ENCODE results near the gene CPT2.
"Not testable (repeated sequence)": the region's sequence is repeated elsewhere in the genome, so short reads cannot be mapped to it uniquely, and the experiment has no call there.

CPT2 gene

DNA sequence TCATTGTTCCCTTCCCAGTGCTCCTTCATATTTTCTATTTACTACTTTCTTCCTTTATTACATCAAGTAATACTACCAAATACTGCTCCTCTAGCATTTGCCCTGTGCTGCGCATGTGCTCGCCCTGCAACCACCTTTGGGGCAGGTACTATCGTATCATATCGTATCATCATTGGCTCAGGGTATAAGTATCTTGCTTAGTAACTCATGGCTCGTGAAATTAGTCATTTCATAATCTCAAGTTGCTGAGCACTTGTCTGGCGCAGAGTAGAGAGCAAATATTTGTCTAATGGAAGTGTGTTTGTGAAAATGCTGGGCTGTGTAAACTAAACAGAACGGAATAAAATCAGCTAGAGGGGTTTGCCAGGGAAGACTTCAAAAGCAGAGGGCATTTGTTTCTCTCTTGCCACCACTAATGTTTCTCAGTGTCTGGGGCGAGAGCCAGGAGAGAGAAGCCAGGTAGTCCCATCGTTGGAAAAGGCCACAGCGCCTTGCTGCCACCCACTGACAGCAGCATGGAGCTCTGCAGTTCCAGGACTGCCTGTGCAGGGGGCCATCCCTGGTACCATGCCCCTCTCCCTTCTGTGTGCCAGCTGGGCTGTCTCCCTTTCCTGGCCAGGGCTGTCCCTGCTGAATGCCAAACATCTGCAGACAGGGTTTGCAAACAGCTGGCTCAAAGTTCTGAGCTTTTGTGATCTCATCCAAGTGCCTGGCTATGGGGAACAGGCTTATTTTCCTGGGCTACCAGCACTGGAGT lies 20.0 kb upstream of the CPT2 start:
- CTCF ChIA-PET, result interaction anchor here (1.2 to 2.1 kb wide), 2 partner anchors 9 to 11 kb away, joined by 5 to 6 read pairs; no protein-coding TSS in a partner anchor
- DNase-seq (ENCODE audit: extremely low spot score), result no peak
- POLR2A ChIA-PET, result no interaction called here
- TF ChIP-seq CTCF (IDR thresholded peaks at IDR 0.05; ENCODE audit: control extremely low read depth, extremely low read depth, low read depth, missing control alignments), result no peak

DNA sequence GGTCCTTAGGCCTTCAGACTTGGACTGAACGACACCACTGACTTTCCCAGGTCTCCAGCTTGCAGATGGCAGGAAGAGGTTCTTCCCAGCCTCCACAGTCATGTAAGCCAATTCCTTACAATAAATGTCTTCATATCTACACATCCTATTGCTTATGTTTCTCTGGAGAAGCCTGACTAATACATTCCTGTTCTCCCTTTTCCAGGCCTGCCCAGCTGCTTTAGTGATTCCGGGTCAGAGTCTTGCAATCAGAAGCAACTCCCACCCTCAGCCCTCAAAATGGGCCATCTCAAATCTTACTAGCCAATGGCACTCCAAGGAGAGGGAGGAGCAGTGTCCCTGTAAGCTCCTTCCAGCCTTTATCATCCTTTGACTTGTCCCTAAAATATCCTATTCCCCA lies 16.4 kb upstream of the CPT2 start:
- CTCF ChIA-PET, result interaction anchor here (1.0 to 9.8 kb wide), 6 partner anchors 11 to 276 kb away, joined by 3 to 124 read pairs (median 4); partner anchors contain the start of gene CPT2
- DNase-seq (ENCODE audit: extremely low spot score), result no peak
- POLR2A ChIA-PET, result no interaction called here
- TF ChIP-seq CTCF (IDR thresholded peaks at IDR 0.05; ENCODE audit: control extremely low read depth, extremely low read depth, low read depth, missing control alignments), result no peak

- no peak for TF ChIP-seq CTCF (IDR thresholded peaks at IDR 0.05; ENCODE audit: control extremely low read depth, extremely low read depth, low read depth, missing control alignments)
- ChIA-PET CTCF (interaction anchor here (1.0 to 9.8 kb wide), 7 partner anchors 8 to 276 kb away, joined by 3 to 124 read pairs (median 5); partner anchors contain the start of gene CPT2), POLR2A (no interaction called here)
Observed at GRCh38 chr1:53180951-53181350, 15.7 kb upstream of the CPT2 start.

DNA sequence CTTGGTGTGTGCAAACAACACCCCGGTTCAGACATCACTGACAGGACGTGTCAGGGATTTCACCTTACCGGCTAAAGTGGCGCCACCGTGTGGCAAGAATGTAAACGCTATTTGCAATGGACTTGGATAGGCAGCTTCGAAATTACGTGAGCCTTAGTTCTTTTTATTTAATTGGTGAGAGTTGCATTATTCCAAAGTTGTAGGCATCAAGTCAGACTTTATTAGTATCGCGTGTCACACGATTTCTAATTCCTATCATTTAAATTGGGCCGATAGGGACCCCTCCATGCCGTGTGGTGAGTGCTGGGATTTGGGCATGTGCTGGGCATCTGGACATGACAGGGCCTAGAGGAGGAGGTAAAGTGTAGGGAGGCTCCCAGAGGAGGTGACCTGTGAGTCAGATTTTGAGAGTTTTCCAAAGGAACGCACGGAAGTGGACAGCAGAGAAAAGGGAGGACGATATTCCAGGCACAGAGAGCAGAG lies 14.5 kb upstream of the CPT2 start:
- TF ChIP-seq CTCF (IDR thresholded peaks at IDR 0.05; ENCODE audit: control extremely low read depth, extremely low read depth, low read depth, missing control alignments), result peak; percentile 90
- DNase-seq (ENCODE audit: extremely low spot score), result peak; percentile 78
- CTCF ChIA-PET, result interaction anchor here (0.7 to 9.8 kb wide), 13 partner anchors 10 to 464 kb away, joined by 3 to 124 read pairs (median 4); partner anchors contain the start of gene CPT2
- POLR2A ChIA-PET, result no interaction called here

More at GRCh38 chr1:53180951-53181350, 15.7 kb upstream of the CPT2 start:
- DNase-seq (ENCODE audit: extremely low spot score), result no peak

DNA sequence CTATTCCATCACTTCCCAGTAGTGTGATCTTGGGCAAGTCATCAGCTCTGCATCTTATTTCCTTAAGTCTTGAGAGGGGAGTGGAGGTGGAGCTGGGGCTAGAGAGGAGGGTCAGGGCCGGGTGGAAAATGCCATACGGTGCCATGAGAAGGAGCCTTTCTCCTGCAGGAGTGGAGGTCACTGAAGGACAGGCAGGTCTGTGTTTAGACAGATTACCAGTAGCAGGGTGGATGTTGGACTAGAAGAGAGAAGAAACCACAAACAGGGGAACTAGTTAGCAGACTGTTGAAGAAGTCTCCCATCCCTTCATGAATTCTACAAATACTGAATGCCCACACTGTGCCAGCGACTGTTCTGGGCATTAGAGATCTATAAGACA lies 13.9 kb upstream of the CPT2 start:
- TF ChIP-seq CTCF (IDR thresholded peaks at IDR 0.05; ENCODE audit: control extremely low read depth, extremely low read depth, low read depth, missing control alignments), result no peak
- ChIA-PET POLR2A (no interaction called here), CTCF (interaction anchor here (0.7 to 9.8 kb wide), 13 partner anchors 10 to 465 kb away, joined by 3 to 124 read pairs (median 4); partner anchors contain the start of gene CPT2)
- no peak for DNase-seq (ENCODE audit: extremely low spot score)

- ChIA-PET POLR2A (no interaction called here), CTCF (interaction anchor here (1.0 to 9.8 kb wide), 9 partner anchors 11 to 277 kb away, joined by 3 to 124 read pairs (median 4); partner anchors contain the start of gene CPT2)
- TF ChIP-seq CTCF (IDR thresholded peaks at IDR 0.05; ENCODE audit: control extremely low read depth, extremely low read depth, low read depth, missing control alignments), result no peak
- no peak for DNase-seq (ENCODE audit: extremely low spot score)
Observed at GRCh38 chr1:53183095-53183990, 13.3 kb upstream of the CPT2 start.

DNA sequence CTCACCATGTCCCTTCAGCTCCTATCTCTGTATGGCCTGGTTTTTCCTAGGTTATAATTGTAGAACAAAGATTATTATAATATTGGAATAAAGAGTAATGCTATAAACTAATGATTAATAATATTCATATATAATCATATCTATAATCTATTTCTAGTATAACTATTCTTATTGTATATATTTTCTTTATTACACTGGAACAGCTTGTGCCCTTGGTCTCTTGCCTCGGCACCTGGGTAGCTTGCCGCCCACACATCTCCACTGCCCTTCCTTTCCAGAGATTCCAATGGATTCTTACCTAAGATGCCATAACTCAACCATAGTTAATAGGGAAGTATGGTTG lies 10.7 kb upstream of the CPT2 start:
- POLR2A ChIA-PET; DNase-seq (ENCODE audit: extremely low spot score): not testable (repeated sequence)
- CTCF ChIA-PET, result interaction anchor here (0.9 to 9.8 kb wide), 8 partner anchors 8 to 291 kb away, joined by 3 to 124 read pairs (median 4); partner anchors contain the start of gene CPT2
